HPDE6-E6E7 (cell line): ENCODE measurements around the gene FGF18.
"Not testable (repeated sequence)": the region's sequence is repeated elsewhere in the genome, so short reads cannot be mapped to it uniquely, and the experiment has no call there.

Experiments used
- DNase-seq: peaks from one replicate; pipeline ENCODE4 v3.0.0; 2011; ENCODE audit warnings: missing footprints; ENCODE audit errors: extremely low spot score

Gene FGF18

GRCh38 chr5:171497494-171497893, 78.0 kb downstream of the FGF18 start:
- not testable (repeated sequence) for DNase-seq

GRCh38 chr5:171498166-171498565, 78.7 kb downstream of the FGF18 start:
- no peak for DNase-seq

DNA sequence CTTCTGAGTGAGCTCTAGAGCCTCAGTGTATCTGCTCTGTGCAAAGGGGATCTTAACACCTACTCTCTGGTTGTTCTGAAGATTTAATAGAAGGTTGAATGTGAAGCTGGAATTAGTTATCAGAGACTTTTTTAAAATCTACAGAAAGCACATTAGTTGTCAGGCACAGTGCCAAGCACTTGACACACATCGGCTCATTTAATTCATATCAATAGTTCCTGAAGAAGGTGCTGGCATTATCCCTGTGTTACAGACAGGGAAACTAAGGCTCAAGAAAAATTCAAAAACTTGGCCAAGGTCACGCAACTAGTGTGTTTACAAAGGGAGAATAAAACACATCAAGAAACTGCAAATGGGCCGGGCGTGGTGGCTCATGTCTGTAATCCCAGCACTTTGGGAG, 80.2 kb downstream of the FGF18 start:
- no peak for DNase-seq

DNA sequence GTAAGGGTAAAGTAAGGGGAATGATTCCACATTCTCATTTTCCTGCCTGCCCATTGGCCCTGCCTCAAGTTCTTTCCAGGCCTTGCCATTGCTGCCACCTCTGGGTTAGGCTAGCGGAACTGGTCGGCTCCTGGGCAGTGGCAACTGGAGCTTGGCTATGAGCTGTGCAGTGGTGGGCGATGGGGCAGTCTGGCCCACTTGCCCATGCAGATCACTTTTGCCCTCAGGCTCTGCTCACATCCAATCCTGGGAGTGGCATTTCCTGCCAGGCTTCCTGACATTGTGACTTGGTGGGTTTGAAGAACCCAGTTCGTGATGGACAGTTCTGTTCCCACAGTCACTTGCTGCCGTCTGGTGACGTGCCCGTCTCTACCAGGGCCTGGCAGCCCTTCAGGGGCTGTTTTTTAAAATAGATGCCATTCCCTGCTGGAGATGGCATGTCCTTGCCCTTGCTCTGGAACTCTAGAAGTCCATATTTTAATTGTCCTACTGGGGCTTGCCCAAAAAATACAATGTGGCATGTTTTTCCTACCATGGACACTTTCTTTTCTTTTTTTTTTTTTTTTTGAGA, 86.1 kb downstream of the FGF18 start:
- DNase-seq, result no peak

DNA sequence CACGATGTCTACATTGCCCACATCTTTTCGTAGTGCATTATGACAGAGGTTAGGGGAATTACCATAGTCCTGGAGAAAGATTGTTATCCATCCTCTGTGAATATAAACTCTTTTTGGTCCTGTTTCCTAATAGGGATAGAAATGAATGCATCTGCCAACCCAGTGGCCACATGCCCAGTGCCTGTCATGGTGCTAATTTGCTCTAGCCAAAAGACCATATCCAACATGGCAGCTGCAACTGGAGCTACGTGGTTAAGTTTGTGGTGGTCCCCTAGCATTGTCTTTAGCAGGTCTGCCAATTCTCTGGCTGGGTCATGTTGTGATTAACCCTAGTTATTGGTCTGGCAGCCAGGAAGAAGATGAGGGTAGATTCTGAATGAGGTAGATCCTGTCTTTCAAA, 87.5 kb downstream of the FGF18 start:
- no peak for DNase-seq
